Smooth muscle cell (in vitro differentiated cells): ENCODE measurements around the gene GRIK1. TPM values are rescaled to one million over a fixed set of nuclear protein-coding genes. Genes with fewer than 3 reads are reported as not detected.

Experiments used
- DNase-seq: peaks from one replicate; lab custom pipeline; 2025; ENCODE audit not compliant: unreplicated experiment; lab: John Stamatoyannopoulos, UW
- H2AFZ ChIP-seq: fragments of 200-600 bp; sonication (generic); 2 replicates; pipeline ENCODE4 v1.6.0; 2016; ENCODE audit warnings: antibody characterized with exemption, low read depth, mild to moderate bottlenecking
- H3F3A ChIP-seq: fragments of 200-600 bp; sonication (generic); 2 replicates; pipeline ENCODE4 v1.6.0; 2017; ENCODE audit warnings: antibody characterized with exemption, low read depth
- H3K27ac ChIP-seq: fragments of 200-600 bp; sonication (generic); 2 replicates; pipeline ENCODE4 v1.5.1; 2016; ENCODE audit warnings: low read depth, mild to moderate bottlenecking
- H3K27me3 ChIP-seq: fragments of 200-600 bp; sonication (generic); 2 replicates; pipeline ENCODE4 v1.6.1; 2016; ENCODE audit warnings: low read depth, mild to moderate bottlenecking
- H3K36me3 ChIP-seq: fragments of 200-600 bp; sonication (generic); 2 replicates; pipeline ENCODE4 v1.5.1; 2016; ENCODE audit warnings: low read depth
- H3K4me1 ChIP-seq: fragments of 200-600 bp; sonication (generic); 2 replicates; pipeline ENCODE4 v1.5.1; 2016; ENCODE audit warnings: low read depth
- H3K4me2 ChIP-seq: fragments of 200-600 bp; sonication (generic); 2 replicates; pipeline ENCODE4 v1.6.0; 2016; ENCODE audit warnings: mild to moderate bottlenecking
- H3K4me3 ChIP-seq: fragments of 200-600 bp; sonication (generic); 2 replicates; pipeline ENCODE4 v1.5.1; 2016; ENCODE audit warnings: mild to moderate bottlenecking
- H3K79me2 ChIP-seq: fragments of 200-600 bp; sonication (generic); 2 replicates; pipeline ENCODE4 v1.6.0; 2016; ENCODE audit warnings: low read depth, mild to moderate bottlenecking
- H3K9ac ChIP-seq: fragments of 200-600 bp; sonication (generic); 2 replicates; pipeline ENCODE4 v1.6.0; 2016; ENCODE audit warnings: low read depth
- H3K9me3 ChIP-seq: fragments of 200-600 bp; sonication (generic); replicated peaks from 2 replicates; pipeline ENCODE4 v1.5.1; 2016; ENCODE audit warnings: low read depth
- H4K20me1 ChIP-seq: fragments of 200-600 bp; sonication (generic); 2 replicates; pipeline ENCODE4 v1.6.0; 2016; ENCODE audit warnings: low read depth
- CTCF ChIP-seq: fragments of 200-600 bp; sonication (generic); IDR thresholded peaks from 2 replicates; pipeline ENCODE4 v1.5.1; 2017; ENCODE audit warnings: borderline replicate concordance, mild to moderate bottlenecking, antibody characterized with exemption; ENCODE audit not compliant: insufficient read depth, poor library complexity, severe bottlenecking
- WGBS: methylation state at CpG from one replicate; pipeline ENCODE4 v1.1.7; 2016; ENCODE audit warnings: low lambda C conversion rate; 5-methylcytosine and 5-hydroxymethylcytosine counted together
- polyA plus RNA-seq: library from polyadenylated mRNA; unstranded; fragments of >200 nt; fragmentation: Nextera tagmentation; extraction: Ambion mirVana; gene quantifications from 2 replicates; pipeline ENCODE4 v1.2.1, GENCODE V29; 2016
- total RNA-seq: library from RNA; depleted of rRNA; stranded (reverse); fragments of >200 nt; gene quantifications from 2 replicates; pipeline ENCODE4 v1.2.3, GENCODE V29; 2014

The GRIK1 gene
- total and polyA plus RNA-seq, 2 experiments from 2014 or later: 0.09 TPM; not detected in 1

GRCh38 chr21:29940361-29940760 lies 565 bp upstream of the GRIK1 start:
- Histone ChIP-seq H3F3A (no peaks in the 10 kb centered on the region), H2AFZ (peak overlapping the region; percentile 38), H4K20me1 (no peaks in the 10 kb centered on the region), H3K9ac (no peak overlapping the region), H3K9me3 (no peaks in the 10 kb centered on the region), H3K27ac (no peak overlapping the region), H3K4me3 (peak overlapping the region; percentile 56), H3K36me3 (no peaks in the 10 kb centered on the region), H3K79me2 (no peaks in the 10 kb centered on the region), H3K4me1 (no peaks in the 10 kb centered on the region), H3K4me2 (peak overlapping the region; percentile 85), H3K27me3 (peaks cover 69% of the 10 kb centered on the region)
- no peak for DNase-seq
- whole genome bisulfite sequencing: 36% methylated on average over 6 of the region's 6 CpGs
- no peak for TF ChIP-seq CTCF

- H3K79me2 ChIP-seq: no peaks in the 10 kb centered on the region
- peak overlapping the region; percentile 38 for H2AFZ ChIP-seq
- no peak overlapping the region for H3K27ac ChIP-seq
- no peaks in the 10 kb centered on the region for H3K36me3 ChIP-seq
- no peaks in the 10 kb centered on the region for H4K20me1 ChIP-seq
- peaks cover 74% of the 10 kb centered on the region for H3K27me3 ChIP-seq
- H3K9ac ChIP-seq: no peak overlapping the region
- H3K4me2 ChIP-seq: peak overlapping the region; percentile 85
- peak overlapping the region; percentile 56 for H3K4me3 ChIP-seq
- no peaks in the 10 kb centered on the region for H3F3A ChIP-seq
- under 1% methylated on average over 60 of the region's 62 CpGs for WGBS
- H3K4me1 ChIP-seq: no peaks in the 10 kb centered on the region
- H3K9me3 ChIP-seq: no peaks in the 10 kb centered on the region
- no peak for DNase-seq
- no peak for TF ChIP-seq CTCF
Measured at GRCh38 chr21:29939104-29939923, 482 bp downstream of the GRIK1 start.

- WGBS: 20% methylated on average over 11 of the region's 11 CpGs
- no peaks in the 10 kb centered on the region for H3K4me1 ChIP-seq
- H3K27me3 ChIP-seq: peaks cover 69% of the 10 kb centered on the region
- no peak for DNase-seq
- H3K4me2 ChIP-seq: peak overlapping the region; percentile 85
- H3K9ac ChIP-seq: no peak overlapping the region
- H3K4me3 ChIP-seq: peak overlapping the region; percentile 56
- no peaks in the 10 kb centered on the region for H3K36me3 ChIP-seq
- no peak overlapping the region for H2AFZ ChIP-seq
- H3K27ac ChIP-seq: no peak overlapping the region
- H3F3A ChIP-seq: no peaks in the 10 kb centered on the region
- H4K20me1 ChIP-seq: no peaks in the 10 kb centered on the region
- H3K9me3 ChIP-seq: no peaks in the 10 kb centered on the region
- TF ChIP-seq CTCF: no peak
- no peaks in the 10 kb centered on the region for H3K79me2 ChIP-seq
Measured at GRCh38 chr21:29938776-29939103, 1.1 kb downstream of the GRIK1 start.

GRCh38 chr21:29933088-29933487 lies 6.7 kb downstream of the GRIK1 start:
- 72% methylated on average over 3 of the region's 3 CpGs for WGBS

More at GRCh38 chr21:29933088-29933487, 6.7 kb downstream of the GRIK1 start:
- no peak overlapping the region for H2AFZ ChIP-seq
- H3K27me3 ChIP-seq: peaks cover 38% of the 10 kb centered on the region
- TF ChIP-seq CTCF: no peak
- no peaks in the 10 kb centered on the region for H3K79me2 ChIP-seq
- H3K9ac ChIP-seq: no peak overlapping the region
- no peak overlapping the region for H3K4me3 ChIP-seq
- no peaks in the 10 kb centered on the region for H3K4me1 ChIP-seq
- H3K9me3 ChIP-seq: no peaks in the 10 kb centered on the region
- no peaks in the 10 kb centered on the region for H3F3A ChIP-seq
- no peak overlapping the region for H3K27ac ChIP-seq
- H3K36me3 ChIP-seq: no peaks in the 10 kb centered on the region
- no peak for DNase-seq
- no peak overlapping the region for H3K4me2 ChIP-seq
- no peaks in the 10 kb centered on the region for H4K20me1 ChIP-seq
